ENCODE data around the gene INSYN2B. TPM values are rescaled to one million over a fixed set of nuclear protein-coding genes. Genes with fewer than 3 reads are reported as not detected.

Gene INSYN2B
- 11.2 and 15.3 TPM in 2 replicates for total RNA-seq

GRCh38 chr5:169980418-169981053 lies at the start of gene INSYN2B:
Gene INSYN2B (minus strand): TSS chr5:169980495. CDS start chr5:169883898, 96,597 bp downstream.

Other genes starting within 250 kb of the INSYN2B start
- gene FOXI1, start 125.4 kb upstream of the INSYN2B start, total RNA-seq: not detected in 2 replicates